CD14-positive monocyte (primary cell): ENCODE results near the gene MCC. TPM values are rescaled to one million over a fixed set of nuclear protein-coding genes. Genes with fewer than 3 reads are reported as not detected.

Experiments used
- DNase-seq, 3 donors: peaks; one replicate each; pipeline ENCODE4 v3.0.0-alpha.2; 2011 to 2022
- H2AFZ ChIP-seq: 2 replicates; pipeline ENCODE4 v1.6.0; 2012; ENCODE audit warnings: mild to moderate bottlenecking, low read depth, low read length, inconsistent platforms; ENCODE audit not compliant: insufficient read depth, poor library complexity, severe bottlenecking
- H3K27ac ChIP-seq, 2 donors: 1 replicate in 1 of 2; 2 replicates in 1 of 2; pipeline ENCODE4 v1.5.1; 2012 to 2013; ENCODE audit warnings: low read length in 2 of 2, control low read depth in 1 of 2, inconsistent platforms in 1 of 2, low read depth in 1 of 2, mild to moderate bottlenecking in 1 of 2
- H3K27me3 ChIP-seq, 2 donors: one replicate each; pipeline versions ENCODE4 v1.6.0 to v1.6.1; 2011 to 2013; ENCODE audit warnings: low read length in 2 of 2; ENCODE audit not compliant: control insufficient read depth in 2 of 2, insufficient read depth in 2 of 2
- H3K36me3 ChIP-seq, 2 donors: replicated peaks in 1 of 2; 1 replicate in 1 of 2; 2 replicates in 1 of 2; pipeline versions ENCODE4 v1.5.1 to v1.6.1; 2012 to 2013; ENCODE audit warnings: low read length in 2 of 2, control low read depth in 1 of 2, inconsistent platforms in 1 of 2, mild to moderate bottlenecking in 1 of 2; ENCODE audit not compliant: insufficient read depth in 2 of 2, control insufficient read depth in 1 of 2
- H3K4me1 ChIP-seq, 2 donors: 1 replicate in 1 of 2; 2 replicates in 1 of 2; pipeline versions ENCODE4 v1.5.1 to v1.6.1; 2012 to 2013; ENCODE audit warnings: low read length in 2 of 2, control low read depth in 1 of 2, inconsistent platforms in 1 of 2, mild to moderate bottlenecking in 1 of 2, moderate library complexity in 1 of 2; ENCODE audit not compliant: insufficient read depth in 2 of 2, control insufficient read depth in 1 of 2
- H3K4me2 ChIP-seq: replicated peaks from 2 replicates; pipeline ENCODE3; 2012; ENCODE audit warnings: low read length, moderate library complexity, mild to moderate bottlenecking; ENCODE audit not compliant: poor library complexity, severe bottlenecking; ENCODE audit errors: extremely low read depth
- H3K4me3 ChIP-seq, 3 experiments: fragments of 200-600 bp in 1 of 3; sonication (generic) in 1 of 3; replicated peaks in 1 of 3; 1 replicate in 2 of 3; 2 replicates in 1 of 3; pipeline ENCODE4 v1.5.1; 2011 to 2013; ENCODE audit warnings: low read length in 3 of 3, mild to moderate bottlenecking in 3 of 3, control low read depth in 2 of 3, low read depth in 2 of 3, inconsistent platforms in 1 of 3, moderate library complexity in 1 of 3
- H3K79me2 ChIP-seq: 2 replicates; pipeline ENCODE4 v1.6.0; 2012; ENCODE audit warnings: mild to moderate bottlenecking, control low read depth, inconsistent platforms, low read length, moderate library complexity; ENCODE audit not compliant: insufficient read depth
- H3K9ac ChIP-seq: 2 replicates; pipeline ENCODE4 v1.6.0; 2017; ENCODE audit warnings: low read length, mild to moderate bottlenecking; ENCODE audit not compliant: insufficient read depth, poor library complexity, severe bottlenecking
- H3K9me3 ChIP-seq, 2 donors: replicated peaks in 1 of 2; 1 replicate in 1 of 2; 2 replicates in 1 of 2; pipeline versions ENCODE4 v1.5.1 to v1.6.1; 2012 to 2013; ENCODE audit warnings: low read length in 2 of 2, control low read depth in 1 of 2; ENCODE audit not compliant: control insufficient read depth in 1 of 2, insufficient read depth in 1 of 2
- H4K20me1 ChIP-seq: 2 replicates; pipeline ENCODE4 v1.6.0; 2012; ENCODE audit warnings: mild to moderate bottlenecking, low read length, control low read depth, moderate library complexity; ENCODE audit not compliant: insufficient read depth
- H3K27ac Mint-ChIP-seq, 7 donors: one replicate each; pipeline ENCODE4 v1.8.0; 2020; ENCODE audit warnings: mild to moderate bottlenecking in 7 of 7, mixed read lengths in 7 of 7, moderate library complexity in 6 of 7, inconsistent platforms in 2 of 7
- H3K27me3 Mint-ChIP-seq, 3 donors: one replicate each; pipeline ENCODE4 v1.8.0; 2021 to 2022; ENCODE audit warnings: low read depth in 3 of 3, mild to moderate bottlenecking in 3 of 3, mixed read lengths in 3 of 3, moderate library complexity in 3 of 3, inconsistent platforms in 1 of 3
- H3K36me3 Mint-ChIP-seq, 2 donors: one replicate each; pipeline ENCODE4 v1.8.0; 2020; ENCODE audit warnings: mixed read lengths in 2 of 2, inconsistent platforms in 1 of 2, mild to moderate bottlenecking in 1 of 2
- H3K4me1 Mint-ChIP-seq: one replicate; pipeline ENCODE4 v1.8.0; 2020; ENCODE audit warnings: mild to moderate bottlenecking, mixed read lengths
- H3K4me3 Mint-ChIP-seq, 2 donors: one replicate each; pipeline ENCODE4 v1.8.0; 2020; ENCODE audit warnings: mild to moderate bottlenecking in 2 of 2, mixed read lengths in 2 of 2, moderate library complexity in 1 of 2
- H3K9me3 Mint-ChIP-seq, 7 donors: one replicate each; pipeline ENCODE4 v1.8.0; 2020 to 2022; ENCODE audit warnings: mixed read lengths in 7 of 7, mild to moderate bottlenecking in 6 of 7, moderate library complexity in 6 of 7, inconsistent platforms in 2 of 7
- WGBS: methylation state at CpG from one replicate; pipeline ENCODE4 v1.1.5; 2013; ENCODE audit warnings: missing lambda C conversion rate; ENCODE audit not compliant: insufficient coverage; 5-methylcytosine and 5-hydroxymethylcytosine counted together
- intact Hi-C, 2 donors: fragments of 100-400 bp; cut with micrococcal nuclease; formaldehyde crosslinking; loops; one replicate each; pipeline versions ENCODE4 v1.15.0 to v1.15.1; 2023
- polyA plus RNA-seq, 3 donors: library from polyadenylated mRNA; depleted of rRNA in 1 of 3; unstranded in 2 of 3; stranded (reverse) in 1 of 3; fragments of 300-500 nt in 2 of 3; fragments of >200 nt in 1 of 3; fragmentation: Illumina TruSeq in 2 of 3; gene quantifications; 1 replicate in 2 of 3; 2 replicates in 1 of 3; pipeline ENCODE4 v1.2.3, GENCODE V29; 2012 to 2021
- TF ChIP-seq, protein P1 (sequence below): fragments of 200-600 bp; IDR thresholded peaks from one replicate; pipeline ENCODE4 v1.8.0; 2022; ENCODE audit warnings: antibody characterized with exemption, mild to moderate bottlenecking

The MCC gene
- polyA plus RNA-seq, 3 donors = 0.09 TPM; not detected in 2

DNA sequence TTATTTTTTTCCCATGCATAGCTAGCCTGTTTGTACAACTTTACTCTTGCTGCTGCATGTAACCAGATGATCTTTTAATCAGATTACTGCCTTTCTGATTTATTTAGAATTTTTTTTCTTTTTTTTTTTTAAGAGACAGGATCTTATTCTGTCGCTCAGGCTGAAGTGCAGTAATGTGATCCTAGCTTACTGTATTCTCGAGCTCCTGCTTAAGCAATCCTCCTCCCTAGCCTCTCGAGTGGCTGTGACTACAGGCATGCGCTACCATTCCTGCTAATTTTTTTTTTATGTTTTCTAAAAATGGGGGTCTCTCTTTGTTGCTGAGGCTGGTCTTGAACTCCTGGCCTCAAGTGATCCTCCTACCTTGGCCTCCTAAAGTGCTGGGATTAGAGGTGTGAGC is 502.0 kb downstream of the MCC start:
- WGBS = no CpG with 5 or more reads among the region's 4 CpGs
- Histone ChIP-seq H3K27me3 (no peaks in the 10 kb centered on the region), H3K4me3 (no peak overlapping the region), H3K9ac (no peak overlapping the region), H3K27ac (no peak overlapping the region), H3K36me3 (peaks cover 36 to 89% of the 10 kb centered on the region in 2 donors), H3K4me1 (peaks cover 3 to 6% of the 10 kb centered on the region in 2 donors), H3K4me2 (no peak overlapping the region), H3K79me2 (peaks cover 100% of the 10 kb centered on the region), H4K20me1 (peaks cover 99% of the 10 kb centered on the region), H2AFZ (no peak overlapping the region), H3K9me3 (no peaks in the 10 kb centered on the region)
- intact Hi-C loops = no loop called here
- DNase-seq = no peak
- H3K36me3 Mint-ChIP-seq = peaks cover 45 to 60% of the 10 kb centered on the region in 2 donors
- no peaks in the 10 kb centered on the region for H3K27me3 Mint-ChIP-seq
- H3K27ac Mint-ChIP-seq = no peak overlapping the region
- no peak overlapping the region for H3K4me3 Mint-ChIP-seq
- TF ChIP-seq, protein P1, sequence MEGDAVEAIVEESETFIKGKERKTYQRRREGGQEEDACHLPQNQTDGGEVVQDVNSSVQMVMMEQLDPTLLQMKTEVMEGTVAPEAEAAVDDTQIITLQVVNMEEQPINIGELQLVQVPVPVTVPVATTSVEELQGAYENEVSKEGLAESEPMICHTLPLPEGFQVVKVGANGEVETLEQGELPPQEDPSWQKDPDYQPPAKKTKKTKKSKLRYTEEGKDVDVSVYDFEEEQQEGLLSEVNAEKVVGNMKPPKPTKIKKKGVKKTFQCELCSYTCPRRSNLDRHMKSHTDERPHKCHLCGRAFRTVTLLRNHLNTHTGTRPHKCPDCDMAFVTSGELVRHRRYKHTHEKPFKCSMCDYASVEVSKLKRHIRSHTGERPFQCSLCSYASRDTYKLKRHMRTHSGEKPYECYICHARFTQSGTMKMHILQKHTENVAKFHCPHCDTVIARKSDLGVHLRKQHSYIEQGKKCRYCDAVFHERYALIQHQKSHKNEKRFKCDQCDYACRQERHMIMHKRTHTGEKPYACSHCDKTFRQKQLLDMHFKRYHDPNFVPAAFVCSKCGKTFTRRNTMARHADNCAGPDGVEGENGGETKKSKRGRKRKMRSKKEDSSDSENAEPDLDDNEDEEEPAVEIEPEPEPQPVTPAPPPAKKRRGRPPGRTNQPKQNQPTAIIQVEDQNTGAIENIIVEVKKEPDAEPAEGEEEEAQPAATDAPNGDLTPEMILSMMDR = no peak
- peaks cover 23% of the 10 kb centered on the region for H3K4me1 Mint-ChIP-seq
- no peaks in the 10 kb centered on the region for H3K9me3 Mint-ChIP-seq

DNA sequence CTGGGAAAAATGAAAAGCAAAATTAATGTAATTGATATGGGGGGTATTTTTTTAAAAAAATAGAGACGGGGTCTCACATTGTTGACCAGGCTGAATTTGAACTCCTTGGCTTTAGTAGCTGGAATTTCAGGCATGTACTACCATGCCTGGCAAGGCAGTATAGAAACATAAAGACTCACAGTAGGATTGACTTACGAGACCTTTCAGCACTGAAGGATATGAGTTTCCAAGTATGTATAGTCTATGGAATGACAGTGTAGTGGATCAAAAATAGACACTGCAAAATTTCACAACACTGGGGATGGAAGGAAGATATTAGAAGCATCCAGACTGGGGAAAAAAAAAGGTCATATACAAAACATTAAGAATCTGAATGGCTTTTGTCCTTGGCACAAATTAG is 504.9 kb downstream of the MCC start:
- H3K9ac ChIP-seq = no peak overlapping the region
- H3K36me3 Mint-ChIP-seq = peaks cover 36 to 48% of the 10 kb centered on the region in 2 donors
- DNase-seq = no peak
- H3K27me3 ChIP-seq = no peaks in the 10 kb centered on the region
- H3K27ac Mint-ChIP-seq = peak overlapping the region in 4 of 7 donors; percentile 6 to 44 (median 9)
- no peaks in the 10 kb centered on the region for H3K27me3 Mint-ChIP-seq
- peaks cover 47% of the 10 kb centered on the region for H3K4me1 Mint-ChIP-seq
- H3K4me3 ChIP-seq = no peak overlapping the region
- no peak overlapping the region for H3K4me3 Mint-ChIP-seq
- H3K27ac ChIP-seq = peak overlapping the region in 1 of 2 donors; percentile 54
- H2AFZ ChIP-seq = no peak overlapping the region
- peaks cover 99% of the 10 kb centered on the region for H4K20me1 ChIP-seq
- TF ChIP-seq, protein P1 = no peak
- 100% methylated on average over 1 of the region's 2 CpGs for WGBS
- H3K9me3 Mint-ChIP-seq = no peaks in the 10 kb centered on the region
- H3K4me1 ChIP-seq = peaks cover 7 to 25% of the 10 kb centered on the region in 2 donors
- peaks cover 100% of the 10 kb centered on the region for H3K79me2 ChIP-seq
- H3K36me3 ChIP-seq = peaks cover 25 to 67% of the 10 kb centered on the region in 2 donors
- H3K9me3 ChIP-seq = no peaks in the 10 kb centered on the region
- H3K4me2 ChIP-seq = no peak overlapping the region
- intact Hi-C loops = no loop called here
